DOHH2 (cell line): ENCODE measurements around the gene GNL1.

Experiments
- H3F3A ChIP-seq: fragments of 200-600 bp; sonication (generic), shearing (Covaris generic); 2 replicates; pipeline ENCODE4 v1.6.0; 2016; ENCODE audit warnings: antibody characterized with exemption, mild to moderate bottlenecking; ENCODE audit not compliant: control insufficient read depth, insufficient read depth
- H3K27ac ChIP-seq: fragments of 200-600 bp; sonication (generic); 2 replicates; pipeline ENCODE4 v1.5.1; 2014; ENCODE audit warnings: low read depth, mild to moderate bottlenecking, low read length, moderate library complexity
- H3K27me3 ChIP-seq: fragments of 200-600 bp; sonication (generic); 2 replicates; pipeline ENCODE4 v1.6.1; 2014; ENCODE audit warnings: mild to moderate bottlenecking, low read length, mixed read lengths; ENCODE audit not compliant: control insufficient read depth
- H3K36me3 ChIP-seq: fragments of 200-600 bp; sonication (generic); 2 replicates; pipeline ENCODE4 v1.6.1; 2014; ENCODE audit warnings: mild to moderate bottlenecking, low read length, moderate library complexity, mixed read lengths; ENCODE audit not compliant: control insufficient read depth
- H3K4me1 ChIP-seq: fragments of 200-600 bp; sonication (generic); 2 replicates; pipeline ENCODE4 v1.6.1; 2014; ENCODE audit warnings: mild to moderate bottlenecking, low read length, mixed read lengths; ENCODE audit not compliant: control insufficient read depth
- H3K4me2 ChIP-seq: fragments of 200-600 bp; sonication (generic); 2 replicates; pipeline ENCODE4 v1.6.0; 2014; ENCODE audit warnings: mild to moderate bottlenecking, low read length, moderate library complexity
- H3K4me3 ChIP-seq: fragments of 200-600 bp; sonication (generic); 2 replicates; pipeline ENCODE4 v1.5.1; 2014; ENCODE audit warnings: mild to moderate bottlenecking, low read length, mixed read lengths
- H3K79me2 ChIP-seq: fragments of 200-600 bp; sonication (generic); 2 replicates; pipeline ENCODE4 v1.6.1; 2014; ENCODE audit warnings: mild to moderate bottlenecking, low read length, mixed read lengths; ENCODE audit not compliant: control insufficient read depth
- H3K9me2 ChIP-seq: fragments of 200-600 bp; sonication (generic); replicated peaks from 2 replicates; pipeline ENCODE4 v1.6.1; 2014; ENCODE audit warnings: mild to moderate bottlenecking, low read length, mixed read lengths; ENCODE audit not compliant: control insufficient read depth
- H3K9me3 ChIP-seq: fragments of 200-600 bp; sonication (generic); 2 replicates; pipeline ENCODE4 v1.6.1; 2014; ENCODE audit warnings: antibody characterized with exemption, low read length, mixed read lengths; ENCODE audit not compliant: control insufficient read depth, insufficient read depth
- H4K20me1 ChIP-seq: fragments of 200-600 bp; sonication (generic); 2 replicates; pipeline ENCODE4 v1.6.0; 2014; ENCODE audit warnings: low read depth, mild to moderate bottlenecking, antibody characterized with exemption, low read length, moderate library complexity; ENCODE audit not compliant: control insufficient read depth, insufficient read depth
- CTCF ChIP-seq: fragments of 200-600 bp; sonication (generic); IDR thresholded peaks from one replicate; pipeline ENCODE4 v1.5.1; 2014; ENCODE audit warnings: antibody characterized with exemption, mild to moderate bottlenecking, low read depth, low read length; ENCODE audit not compliant: poor library complexity, severe bottlenecking
- EZH2phosphoT487 ChIP-seq: fragments of 200-600 bp; sonication (generic); IDR thresholded peaks from 2 replicates; pipeline ENCODE4 v1.6.1; 2017; ENCODE audit warnings: borderline replicate concordance, mild to moderate bottlenecking, antibody characterized with exemption, low read length, moderate library complexity, mixed read lengths

GNL1 gene

GRCh38 chr6:30515944-30516753 is 40.1 kb downstream of the GNL1 start:
- peaks cover 35% of the 10 kb centered on the region for H3K4me1 ChIP-seq
- H3F3A ChIP-seq: peaks cover 21% of the 10 kb centered on the region
- peaks cover 9% of the 10 kb centered on the region for H3K9me3 ChIP-seq
- H3K79me2 ChIP-seq: no peaks in the 10 kb centered on the region
- H3K27me3 ChIP-seq: peaks cover 16% of the 10 kb centered on the region
- H3K9me2 ChIP-seq: no peaks in the 10 kb centered on the region
- TF ChIP-seq EZH2phosphoT487 (no peak), CTCF (no peak)
- H3K4me3 ChIP-seq: peak overlapping the region; percentile 71
- H3K36me3 ChIP-seq: no peaks in the 10 kb centered on the region
- H3K27ac ChIP-seq: peak overlapping the region; percentile 85
- H3K4me2 ChIP-seq: peak overlapping the region; percentile 62
- H4K20me1 ChIP-seq: no peaks in the 10 kb centered on the region

GRCh38 chr6:30515106-30515505 is 41.2 kb downstream of the GNL1 start:
- Histone ChIP-seq H3K9me2 (no peaks in the 10 kb centered on the region), H3K4me2 (peak overlapping the region; percentile 58), H3K9me3 (peaks cover 9% of the 10 kb centered on the region), H3K4me1 (peaks cover 46% of the 10 kb centered on the region), H3K27me3 (peaks cover 21% of the 10 kb centered on the region), H4K20me1 (no peaks in the 10 kb centered on the region), H3K27ac (no peak overlapping the region), H3K4me3 (peak overlapping the region; percentile 71), H3F3A (peaks cover 21% of the 10 kb centered on the region), H3K36me3 (no peaks in the 10 kb centered on the region), H3K79me2 (no peaks in the 10 kb centered on the region)
- TF ChIP-seq CTCF: no peak
- no peak for TF ChIP-seq EZH2phosphoT487

GRCh38 chr6:30513451-30513850 is 42.8 kb downstream of the GNL1 start:
- H3K79me2 ChIP-seq: no peaks in the 10 kb centered on the region
- H3K9me2 ChIP-seq: no peaks in the 10 kb centered on the region
- peaks cover 19% of the 10 kb centered on the region for H3K27me3 ChIP-seq
- H3K36me3 ChIP-seq: no peaks in the 10 kb centered on the region
- H3K4me1 ChIP-seq: peaks cover 62% of the 10 kb centered on the region
- peaks cover 6% of the 10 kb centered on the region for H3K9me3 ChIP-seq
- no peak overlapping the region for H3K27ac ChIP-seq
- no peaks in the 10 kb centered on the region for H4K20me1 ChIP-seq
- H3K4me2 ChIP-seq: no peak overlapping the region
- no peak overlapping the region for H3K4me3 ChIP-seq
- peaks cover 25% of the 10 kb centered on the region for H3F3A ChIP-seq
- TF ChIP-seq CTCF (no peak), EZH2phosphoT487 (no peak)
